ENCODE results near the gene CSNK2A3. TPM values are rescaled to one million over a fixed set of nuclear protein-coding genes. Genes with fewer than 3 reads are reported as not detected.
A peak's percentile ranks its signal among the peaks of the same experiment; 100 is the strongest.

CSNK2A3 gene
- total and polyA plus RNA-seq, 10 of the 15 experiments (the other 5 are each of a cell fraction or from before 2014, with no cell fraction given), result 0.68 to 6.2 (median 1.4) TPM

GRCh38 chr11:11320825-11321224 is 32.2 kb downstream of the CSNK2A3 start:
- DNase-seq (ENCODE audit: low read depth, low spot score), result no peak
- no peak for ATAC-seq
- Histone ChIP-seq H3K27ac (ENCODE audit: control insufficient read depth, insufficient read depth) (no peak overlapping the region), H3K9me3 (replicated peaks; ENCODE audit: control insufficient read depth, insufficient read depth, low read length) (no peaks in the 10 kb centered on the region), H4K20me1 (ENCODE audit: control insufficient read depth, insufficient read depth) (no peaks in the 10 kb centered on the region), H3K4me2 (ENCODE audit: control insufficient read depth, insufficient read depth) (no peak overlapping the region), H3K36me3 (ENCODE audit: control insufficient read depth in 2 of 2, insufficient read depth in 2 of 2, low read length in 1 of 2) (peaks cover 0 to 2% of the 10 kb centered on the region in 2 experiments; a peak in 2 of 4 replicates), H3K4me1 (ENCODE audit: control insufficient read depth, insufficient read depth, low read length) (no peaks in the 10 kb centered on the region), H2AFZ (ENCODE audit: control insufficient read depth, low read depth, low read length) (no peak overlapping the region), H3K79me2 (ENCODE audit: control insufficient read depth, insufficient read depth, low read length) (no peaks in the 10 kb centered on the region), H3K4me3 (no peak overlapping the region), H3K9ac (ENCODE audit: control insufficient read depth, insufficient read depth, low read length) (no peak overlapping the region), H3K27me3 (replicated peaks in 1 of 2; ENCODE audit: control insufficient read depth in 2 of 2, insufficient read depth in 2 of 2, low read length in 1 of 2) (no peaks in the 10 kb centered on the region)
- POLR2A ChIA-PET, result no interaction called here
- RAD21 ChIA-PET (ENCODE audit: unreplicated experiment), result interaction anchor here (1.0 kb wide), 1 partner anchor 36 kb away, joined by 3 read pairs; no protein-coding TSS in a partner anchor
- no peak for FAIRE-seq
- no TSS peak for BruUV-seq (replicated peaks)
- no peak for TF ChIP-seq GABPA (IDR thresholded peaks at IDR 0.05; ENCODE audit: low read depth)
- in situ Hi-C loops (cut with MboI) (no loop called here), intact Hi-C loops (cut with micrococcal nuclease; ENCODE audit: unreplicated experiment) (loop anchor here (10.0 kb wide), 1 partner anchor 464 kb away; no protein-coding TSS in a partner anchor)
- 22% methylated on average over 2 of the region's 2 CpGs for WGBS (ENCODE audit: insufficient coverage, insufficient replicate concordance, low lambda C conversion rate, missing lambda C conversion rate)
- SMC1A ChIA-PET (ENCODE audit: uncharacterized antibody, unreplicated experiment), result no interaction called here
- CTCF ChIA-PET, result no interaction called here

DNA sequence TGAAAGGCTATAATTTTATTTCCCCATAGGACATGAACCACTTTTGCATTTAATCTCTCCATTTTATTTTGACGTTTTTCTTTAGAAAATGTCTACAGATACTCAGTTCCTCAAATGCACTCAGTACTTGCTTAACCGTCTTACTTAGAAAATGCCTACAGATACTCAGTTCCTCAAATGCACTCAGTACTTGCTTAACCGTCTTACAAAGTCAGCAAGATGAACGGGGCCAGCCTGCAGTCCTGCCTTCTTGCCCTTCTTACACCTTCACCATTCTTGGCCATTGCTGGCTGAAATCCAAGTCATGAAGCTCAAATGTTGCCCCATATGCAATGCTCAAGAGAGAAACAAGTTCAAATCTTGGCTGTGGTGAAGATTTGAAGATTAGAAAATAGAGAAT is 34.1 kb downstream of the CSNK2A3 start:
- peak; percentile 77 for FAIRE-seq
- CTCF ChIA-PET, result no interaction called here
- H2AFZ ChIP-seq (ENCODE audit: control insufficient read depth, low read depth, low read length), result no peak overlapping the region
- TF ChIP-seq RAD21 (IDR thresholded peaks at IDR 0.05; ENCODE audit: insufficient read depth, low read depth, low read length), result no peak
- TF ChIP-seq PAX5 (IDR thresholded peaks at IDR 0.05; ENCODE audit: borderline replicate concordance, low read depth, low read length), result no peak
- TF ChIP-seq GABPA (IDR thresholded peaks at IDR 0.05; ENCODE audit: low read depth), result no peak
- TF ChIP-seq MYC (IDR thresholded peaks at IDR 0.05; ENCODE audit: insufficient read depth, insufficient read length, insufficient replicate concordance, low read length, severe bottlenecking), result no peak
- no peak for TF ChIP-seq CEBPZ (IDR thresholded peaks at IDR 0.05; ENCODE audit: low read depth, low read length)
- peak; percentile 86 for TF ChIP-seq ZNF24 (IDR thresholded peaks at IDR 0.05)
- TF ChIP-seq, protein P1, sequence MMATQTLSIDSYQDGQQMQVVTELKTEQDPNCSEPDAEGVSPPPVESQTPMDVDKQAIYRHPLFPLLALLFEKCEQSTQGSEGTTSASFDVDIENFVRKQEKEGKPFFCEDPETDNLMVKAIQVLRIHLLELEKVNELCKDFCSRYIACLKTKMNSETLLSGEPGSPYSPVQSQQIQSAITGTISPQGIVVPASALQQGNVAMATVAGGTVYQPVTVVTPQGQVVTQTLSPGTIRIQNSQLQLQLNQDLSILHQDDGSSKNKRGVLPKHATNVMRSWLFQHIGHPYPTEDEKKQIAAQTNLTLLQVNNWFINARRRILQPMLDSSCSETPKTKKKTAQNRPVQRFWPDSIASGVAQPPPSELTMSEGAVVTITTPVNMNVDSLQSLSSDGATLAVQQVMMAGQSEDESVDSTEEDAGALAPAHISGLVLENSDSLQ (IDR thresholded peaks at IDR 0.05), result no peak
- TF ChIP-seq POLR2A (IDR thresholded peaks at IDR 0.05; ENCODE audit: low read depth, low read length), result no peak
- TF ChIP-seq EED (IDR thresholded peaks at IDR 0.05; ENCODE audit: low read depth), result no peak
- TF ChIP-seq NFXL1 (IDR thresholded peaks at IDR 0.05; ENCODE audit: borderline replicate concordance), result no peak
- no peak for TF ChIP-seq ZNF274 (IDR thresholded peaks at IDR 0.05; ENCODE audit: insufficient read depth, insufficient read length)

More for the DNA sequence above, 34.1 kb downstream of the CSNK2A3 start:
- H4K20me1 ChIP-seq (ENCODE audit: control insufficient read depth, insufficient read depth), result no peaks in the 10 kb centered on the region
- ChIA-PET SMC1A (ENCODE audit: uncharacterized antibody, unreplicated experiment) (no interaction called here), RAD21 (ENCODE audit: unreplicated experiment) (no interaction called here), POLR2A (interaction anchor here (0.6 kb wide), 1 partner anchor 573 kb away, joined by 6 read pairs; no protein-coding TSS in a partner anchor)
- no peaks in the 10 kb centered on the region for H3K9me3 ChIP-seq (replicated peaks; ENCODE audit: control insufficient read depth, insufficient read depth, low read length)
- no peak overlapping the region for H3K27ac ChIP-seq (ENCODE audit: control insufficient read depth, insufficient read depth)
- peak; percentile 11 for DNase-seq (ENCODE audit: low read depth, low spot score)
- no peak overlapping the region for H3K9ac ChIP-seq (ENCODE audit: control insufficient read depth, insufficient read depth, low read length)
- TSS peak; percentile 8 for BruUV-seq (replicated peaks)
- H3K79me2 ChIP-seq (ENCODE audit: control insufficient read depth, insufficient read depth, low read length), result no peaks in the 10 kb centered on the region
- peak; percentile 81 for ATAC-seq
- H3K4me3 ChIP-seq, result no peak overlapping the region
- intact Hi-C loops (cut with micrococcal nuclease; ENCODE audit: unreplicated experiment) (no loop called here), in situ Hi-C loops (cut with MboI) (no loop called here)
- 11% methylated on average over 4 of the region's 4 CpGs for WGBS (ENCODE audit: insufficient coverage, insufficient replicate concordance, low lambda C conversion rate, missing lambda C conversion rate)
- H3K4me1 ChIP-seq (ENCODE audit: control insufficient read depth, insufficient read depth, low read length), result no peaks in the 10 kb centered on the region
- H3K4me2 ChIP-seq (ENCODE audit: control insufficient read depth, insufficient read depth), result no peak overlapping the region
- no peaks in the 10 kb centered on the region; a peak in 1 of 4 replicates for H3K36me3 ChIP-seq (ENCODE audit: control insufficient read depth in 2 of 2, insufficient read depth in 2 of 2, low read length in 1 of 2)
- no peaks in the 10 kb centered on the region for H3K27me3 ChIP-seq (replicated peaks in 1 of 2; ENCODE audit: control insufficient read depth in 2 of 2, insufficient read depth in 2 of 2, low read length in 1 of 2)

Measured in GM12878 (cell line).